Measurements from ENCODE around the gene LRRFIP2.

DNA sequence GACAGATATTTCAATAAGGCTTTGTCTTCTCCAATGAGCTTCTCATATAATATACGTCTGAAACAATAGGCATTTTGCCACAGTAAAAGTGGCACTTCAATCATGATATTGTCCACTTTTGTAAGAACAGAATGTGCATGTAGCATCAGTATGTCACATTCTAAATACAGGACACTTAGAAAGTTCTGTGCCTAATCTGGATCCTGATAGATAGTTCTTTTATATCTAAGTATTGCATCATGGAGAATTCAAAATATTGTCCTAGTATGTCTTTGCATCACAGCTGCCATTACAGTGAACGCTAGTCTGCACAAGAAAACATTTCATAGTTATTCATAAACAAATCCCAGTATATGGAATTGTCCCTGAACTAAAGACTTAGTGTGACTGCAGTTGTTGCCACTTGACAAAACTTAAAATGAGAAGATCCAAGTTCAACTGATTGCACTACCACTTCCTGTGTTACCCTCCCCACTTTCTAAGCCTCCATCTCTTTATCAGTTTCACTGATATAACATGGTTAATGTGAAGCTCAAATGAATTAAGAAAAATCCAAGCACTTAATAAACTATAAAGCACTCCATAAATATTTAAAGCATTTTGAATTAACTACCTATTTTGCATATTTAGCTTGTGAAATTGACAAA lies 19.6 kb downstream of the LRRFIP2 start:
- TF ChIP-seq EZH2 (IDR thresholded peaks at IDR 0.05; ENCODE audit: borderline replicate concordance, low read depth, low read length, poor library complexity, severe bottlenecking) (no peak), CTCF (conservative IDR thresholded peaks at IDR 0.05; ENCODE audit: low read depth, low read length) (no peak)
